H1 (cell line): Measurements from ENCODE around the gene STAT4. TPM values are rescaled to one million over a fixed set of nuclear protein-coding genes. Genes with fewer than 3 reads are reported as not detected.

Experiments used
- BRCA1 ChIP-seq: IDR thresholded peaks from 2 replicates; pipeline ENCODE4 v1.6.1; 2012; ENCODE audit warnings: low read depth, low read length, improper control_type of control experiment
- CBX5 ChIP-seq: fragments of 300-800, 300-1000 bp; sonication (generic); IDR thresholded peaks from 2 replicates; pipeline ENCODE4 v1.7.1; 2016; ENCODE audit warnings: antibody characterized with exemption, low read length, low read depth
- CBX8 ChIP-seq: fragments of 300-800, 300-1000 bp; sonication (generic); IDR thresholded peaks from 2 replicates; pipeline ENCODE4 v1.7.1; 2016; ENCODE audit warnings: low read depth, low read length, borderline replicate concordance
- CHD2 ChIP-seq: IDR thresholded peaks from 2 replicates; pipeline ENCODE4 v1.6.1; 2012; ENCODE audit warnings: low read length, improper control_type of control experiment
- CTBP2 ChIP-seq: IDR thresholded peaks from 2 replicates; pipeline ENCODE4 v1.7.0; 2011; ENCODE audit warnings: borderline replicate concordance, mild to moderate bottlenecking, moderate library complexity, mixed read lengths, low read length; ENCODE audit not compliant: insufficient read depth, insufficient read length
- EGR1 ChIP-seq: IDR thresholded peaks from 2 replicates; pipeline ENCODE4 v1.6.1; 2011; ENCODE audit warnings: low read depth, low read length, borderline replicate concordance
- HDAC2 ChIP-seq, 2 experiments: fragments of 300-600 bp in 1 of 2; sonication (generic) in 1 of 2; IDR thresholded peaks; 2 replicates each; pipeline ENCODE4 v1.6.1; 2011 to 2012; ENCODE audit warnings: low read depth in 2 of 2, low read length in 2 of 2, mild to moderate bottlenecking in 2 of 2, moderate library complexity in 2 of 2, borderline replicate concordance in 1 of 2, inconsistent platforms in 1 of 2
- HDAC6 ChIP-seq: IDR thresholded peaks from one replicate; pipeline ENCODE4 v1.7.1; 2012; ENCODE audit warnings: low read depth, mild to moderate bottlenecking, inconsistent platforms, low read length, moderate library complexity
- JUN ChIP-seq: IDR thresholded peaks from 2 replicates; pipeline ENCODE4 v1.6.1; 2011; ENCODE audit warnings: low read depth, mild to moderate bottlenecking, improper control_type of control experiment, low read length
- KDM1A ChIP-seq: fragments of 200-600, 300-600 bp; sonication (generic); IDR thresholded peaks from 2 replicates; pipeline ENCODE4 v1.7.1; 2016; ENCODE audit warnings: mild to moderate bottlenecking, low read length, borderline replicate concordance
- KDM5A ChIP-seq: fragments of 200-600 bp; IDR thresholded peaks from 2 replicates; pipeline ENCODE4 v1.7.1; 2012; ENCODE audit warnings: mild to moderate bottlenecking, low read length, inconsistent platforms, mixed read lengths
- MAFK ChIP-seq: IDR thresholded peaks from 2 replicates; pipeline ENCODE4 v1.6.1; 2012; ENCODE audit warnings: low read depth, mild to moderate bottlenecking, improper control_type of control experiment, low read length
- NRF1 ChIP-seq: IDR thresholded peaks from 2 replicates; pipeline ENCODE4 v1.6.1; 2011; ENCODE audit warnings: mild to moderate bottlenecking, low read depth, low read length, improper control_type of control experiment
- SP1 ChIP-seq: IDR thresholded peaks from 2 replicates; pipeline ENCODE4 v1.6.1; 2011; ENCODE audit warnings: low read depth, low read length
- SP2 ChIP-seq: IDR thresholded peaks from 2 replicates; pipeline ENCODE4 v1.6.1; 2012; ENCODE audit warnings: mild to moderate bottlenecking, low read length, inconsistent platforms
- SUZ12 ChIP-seq: fragments of 200-600 bp; sonication (generic); IDR thresholded peaks from 2 replicates; pipeline ENCODE4 v1.6.1; 2012; ENCODE audit warnings: mild to moderate bottlenecking, inconsistent platforms, low read length, moderate library complexity, mixed read lengths
- TAF1 ChIP-seq: IDR thresholded peaks from 2 replicates; pipeline ENCODE4 v1.6.1; 2011; ENCODE audit warnings: mild to moderate bottlenecking, low read depth, low read length
- TAF7 ChIP-seq: optimal IDR thresholded peaks from 2 replicates; pipeline ENCODE3; 2011; ENCODE audit warnings: low read depth, mild to moderate bottlenecking, inconsistent platforms, low read length, moderate library complexity, borderline replicate concordance
- TBP ChIP-seq: IDR thresholded peaks from 2 replicates; pipeline ENCODE4 v1.6.1; 2011; ENCODE audit warnings: low read depth, low read length, improper control_type of control experiment
- YY1 ChIP-seq: IDR thresholded peaks from 2 replicates; pipeline ENCODE4 v1.6.1; 2011; ENCODE audit warnings: low read depth, mild to moderate bottlenecking, low read length
- ZNF274 ChIP-seq: IDR thresholded peaks from 2 replicates; pipeline ENCODE4 v1.7.0; 2012; ENCODE audit warnings: low read length, borderline replicate concordance; ENCODE audit errors: extremely low read depth
- polyA plus RNA-seq, 7 experiments: library from polyadenylated mRNA; depleted of rRNA in 3 of 7; stranded (reverse) in 5 of 7; unstranded in 2 of 7; fragments of >200 nt in 5 of 7; fragments of 200-250 nt in 2 of 7; gene quantifications; 1 replicate in 5 of 7; 2 replicates in 1 of 7; 4 replicates in 1 of 7; pipeline versions ENCODE4 v1.2.1 to v1.2.3, GENCODE V29; 2011 to 2013; ENCODE audit warnings: missing spikeins in 2 of 7, mixed read lengths in 2 of 7
- total RNA-seq: library from RNA; stranded (reverse); fragmentation: NEBNext Ultra II Directional; extraction: Animal tissue kit (Norgen Biotek cat#: 25700); gene quantifications from 2 replicates; pipeline ENCODE4 v1.2.1, GENCODE V29; 2021
- TF ChIP-seq, protein P1 (sequence below): IDR thresholded peaks from 2 replicates; pipeline ENCODE4 v1.6.1; 2011; ENCODE audit warnings: low read length, improper control_type of control experiment
- TF ChIP-seq, protein P2 (sequence below): IDR thresholded peaks from 2 replicates; pipeline ENCODE4 v1.6.1; 2011; ENCODE audit warnings: low read depth, mild to moderate bottlenecking, low read length; ENCODE audit not compliant: insufficient read depth

The STAT4 gene
- total and polyA plus RNA-seq, 2 of the 8 experiments (the other 6 are each of a cell fraction or from before 2014, with no cell fraction given) = 0.36 to 0.63 TPM

DNA sequence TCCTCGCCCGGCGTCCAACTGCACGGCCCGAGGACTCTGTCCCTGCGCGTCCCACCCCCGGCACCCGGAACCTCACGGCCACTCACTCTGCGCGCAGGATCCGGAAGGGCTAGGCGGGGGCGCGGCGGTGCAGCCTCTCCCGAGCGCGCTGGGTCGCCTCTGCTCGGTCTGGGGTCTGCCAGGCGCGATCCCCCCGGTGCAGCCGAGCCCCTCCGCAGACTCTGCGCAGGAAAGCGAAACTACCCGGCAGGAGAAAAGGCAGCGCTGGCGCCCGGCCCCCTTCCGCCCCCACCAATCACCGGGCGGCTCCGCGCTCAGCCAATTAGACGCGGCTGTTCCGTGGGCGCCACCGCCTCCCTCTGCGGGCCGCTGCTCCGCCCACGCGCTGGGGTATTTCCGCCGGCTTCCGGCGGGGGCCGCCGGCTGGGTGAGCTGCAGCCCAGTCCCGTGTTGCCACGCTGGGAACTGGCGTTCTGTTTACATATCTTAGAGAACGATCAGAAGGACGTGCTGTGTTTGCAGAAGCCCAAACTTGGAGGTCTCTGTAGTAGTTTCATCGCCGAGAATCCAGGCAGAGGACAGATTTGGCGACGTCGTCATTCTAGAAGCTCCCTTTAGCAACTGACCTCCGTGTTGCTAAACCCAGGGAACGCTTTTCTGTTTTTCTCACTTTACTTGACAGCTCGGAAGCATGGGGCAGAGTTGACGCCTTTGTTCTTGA lies 136.7 kb downstream of the STAT4 start, which contains the start of gene STAT1 (continued):
- no peak for TF ChIP-seq KDM1A
- no peak for TF ChIP-seq CBX8
- TF ChIP-seq ZNF274 = no peak
- TF ChIP-seq TBP = peak; percentile 91
- TF ChIP-seq EGR1 = peak; percentile 100
- no peak for TF ChIP-seq CBX5
- no peak for TF ChIP-seq MAFK
- TF ChIP-seq JUN = no peak
- TF ChIP-seq TAF7 = peak; percentile 88
- no peak for TF ChIP-seq YY1
- 0 out of 2 replicates have a peak, but pooled peaks have one; percentile 16 for TF ChIP-seq NRF1
- peak; percentile 47 for TF ChIP-seq CTBP2
- TF ChIP-seq SP2 = no peak
- peak; percentile 77 for TF ChIP-seq CHD2
- TF ChIP-seq, protein P1, sequence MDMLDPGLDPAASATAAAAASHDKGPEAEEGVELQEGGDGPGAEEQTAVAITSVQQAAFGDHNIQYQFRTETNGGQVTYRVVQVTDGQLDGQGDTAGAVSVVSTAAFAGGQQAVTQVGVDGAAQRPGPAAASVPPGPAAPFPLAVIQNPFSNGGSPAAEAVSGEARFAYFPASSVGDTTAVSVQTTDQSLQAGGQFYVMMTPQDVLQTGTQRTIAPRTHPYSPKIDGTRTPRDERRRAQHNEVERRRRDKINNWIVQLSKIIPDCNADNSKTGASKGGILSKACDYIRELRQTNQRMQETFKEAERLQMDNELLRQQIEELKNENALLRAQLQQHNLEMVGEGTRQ = 0 out of 2 replicates have a peak, but pooled peaks have one; percentile 3
- TF ChIP-seq, protein P2, sequence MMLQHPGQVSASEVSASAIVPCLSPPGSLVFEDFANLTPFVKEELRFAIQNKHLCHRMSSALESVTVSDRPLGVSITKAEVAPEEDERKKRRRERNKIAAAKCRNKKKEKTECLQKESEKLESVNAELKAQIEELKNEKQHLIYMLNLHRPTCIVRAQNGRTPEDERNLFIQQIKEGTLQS = no peak
- TF ChIP-seq TAF1 = peak; percentile 95
- TF ChIP-seq HDAC2 (IDR thresholded peaks at IDR 0.05; ENCODE audit: borderline replicate concordance in 1 of 2, low read depth in 2 of 2, low read length in 2 of 2) = 0 out of 4 replicates have a peak, but pooled peaks of 1 of the 2 experiments have one; percentile 45
- TF ChIP-seq SP1 = peak; percentile 92
- TF ChIP-seq KDM5A = peak; percentile 64
- TF ChIP-seq BRCA1 = no peak
- TF ChIP-seq SUZ12 = no peak
- TF ChIP-seq HDAC6 = no peak
